Neural cell (in vitro differentiated cells): ENCODE measurements around the gene RRM1. TPM values are rescaled to one million over a fixed set of nuclear protein-coding genes. Genes with fewer than 3 reads are reported as not detected.
"Not testable (repeated sequence)": the region's sequence is repeated elsewhere in the genome, so short reads cannot be mapped to it uniquely, and the experiment has no call there.

Experiments used
- H2AFZ ChIP-seq: fragments of 200-600, 300-800 bp; sonication (generic), shearing (Covaris generic); 2 replicates; pipeline ENCODE4 v1.6.0; 2014; ENCODE audit warnings: low read depth, mild to moderate bottlenecking, antibody characterized with exemption, low read length, moderate library complexity
- H3F3A ChIP-seq: fragments of 200-600 bp; shearing (Covaris generic); 2 replicates; pipeline ENCODE4 v1.6.1; 2016; ENCODE audit warnings: mild to moderate bottlenecking, moderate library complexity, mixed read lengths, antibody characterized with exemption, low read length; ENCODE audit not compliant: insufficient read depth, poor library complexity, severe bottlenecking
- H3K27ac ChIP-seq: fragments of 200-600, 300-800 bp; sonication (generic), shearing (Covaris generic); 2 replicates; pipeline ENCODE4 v1.5.1; 2014; ENCODE audit warnings: mild to moderate bottlenecking, low read length, moderate library complexity
- H3K27me3 ChIP-seq: fragments of 300-800, 200-600 bp; sonication (generic), shearing (Covaris generic); 2 replicates; pipeline ENCODE4 v1.6.0; 2014; ENCODE audit warnings: mild to moderate bottlenecking, low read depth, low read length, moderate library complexity; ENCODE audit not compliant: insufficient read depth
- H3K36me3 ChIP-seq: fragments of 300-800, 200-600 bp; sonication (generic), shearing (Covaris generic); 2 replicates; pipeline ENCODE4 v1.5.1; 2014; ENCODE audit warnings: mild to moderate bottlenecking, antibody characterized with exemption, low read length, moderate library complexity; ENCODE audit not compliant: insufficient read depth
- H3K4me2 ChIP-seq: fragments of 300-800, 200-600 bp; sonication (generic), shearing (Covaris generic); 2 replicates; pipeline ENCODE4 v1.6.0; 2014; ENCODE audit warnings: mild to moderate bottlenecking, low read length
- H3K4me3 ChIP-seq: fragments of 300-800, 200-600 bp; sonication (generic), shearing (Covaris generic); 2 replicates; pipeline ENCODE4 v1.5.1; 2014; ENCODE audit warnings: mild to moderate bottlenecking, low read length, moderate library complexity
- H3K79me2 ChIP-seq: fragments of 200-600 bp; shearing (Covaris generic); replicated peaks from 2 replicates; pipeline ENCODE4 v1.6.0; 2014; ENCODE audit warnings: mild to moderate bottlenecking, low read length, moderate library complexity; ENCODE audit not compliant: insufficient read depth
- H3K9ac ChIP-seq: fragments of 300-800, 200-600 bp; sonication (generic), shearing (Covaris generic); 2 replicates; pipeline ENCODE4 v1.6.1; 2016; ENCODE audit warnings: mild to moderate bottlenecking, low read length, mixed read lengths
- H3K9me2 ChIP-seq: fragments of 200-600 bp; shearing (Covaris generic); 2 replicates; pipeline ENCODE4 v1.6.1; 2016; ENCODE audit warnings: mild to moderate bottlenecking, low read length, mixed read lengths; ENCODE audit not compliant: insufficient read depth
- H3K9me3 ChIP-seq: fragments of 200-600, 300-800 bp; sonication (generic), shearing (Covaris generic); 2 replicates; pipeline ENCODE4 v1.6.1; 2016; ENCODE audit warnings: mild to moderate bottlenecking, mixed run types, low read length, moderate library complexity, mixed read lengths
- H4K20me1 ChIP-seq: fragments of 200-600 bp; shearing (Covaris generic); 2 replicates; pipeline ENCODE4 v1.6.1; 2016; ENCODE audit warnings: mild to moderate bottlenecking, mixed run types; ENCODE audit not compliant: insufficient read depth
- EP300 ChIP-seq: fragments of 450-650 bp; conservative IDR thresholded peaks from 2 replicates; pipeline ENCODE4 v1.6.1; 2014; ENCODE audit warnings: antibody characterized with exemption, mild to moderate bottlenecking, moderate library complexity; ENCODE audit not compliant: poor library complexity, severe bottlenecking
- EZH2 ChIP-seq: fragments of 200-600, 300-800 bp; shearing (Covaris generic), sonication (generic); IDR thresholded peaks from 2 replicates; pipeline ENCODE4 v1.6.1; 2014; ENCODE audit warnings: antibody characterized with exemption, low read length, borderline replicate concordance, mild to moderate bottlenecking; ENCODE audit not compliant: insufficient read depth, poor library complexity, severe bottlenecking
- MXI1 ChIP-seq: fragments of 450-650 bp; conservative IDR thresholded peaks from 2 replicates; pipeline ENCODE4 v1.6.1; 2014; ENCODE audit warnings: antibody characterized with exemption, mild to moderate bottlenecking; ENCODE audit not compliant: poor library complexity, severe bottlenecking
- POLR2AphosphoS5 ChIP-seq: IDR thresholded peaks from 2 replicates; pipeline ENCODE4 v1.6.1; 2012
- RAD21 ChIP-seq: fragments of 450-650 bp; conservative IDR thresholded peaks from 2 replicates; pipeline ENCODE4 v1.6.1; 2014; ENCODE audit warnings: antibody characterized with exemption, mild to moderate bottlenecking, moderate library complexity
- SMC3 ChIP-seq: fragments of 450-650 bp; conservative IDR thresholded peaks from 2 replicates; pipeline ENCODE4 v1.6.1; 2014; ENCODE audit warnings: antibody characterized with exemption, mild to moderate bottlenecking, moderate library complexity; ENCODE audit not compliant: poor library complexity
- TAF1 ChIP-seq: IDR thresholded peaks from 2 replicates; pipeline ENCODE4 v1.6.1; 2012; ENCODE audit warnings: low read depth
- polyA plus RNA-seq: library from polyadenylated mRNA; depleted of rRNA; stranded (reverse); fragments of >200 nt; gene quantifications from 2 replicates; pipeline ENCODE4 v1.2.3, GENCODE V29; 2014
- TF ChIP-seq, protein P1 (sequence below): IDR thresholded peaks from 2 replicates; pipeline ENCODE4 v1.6.1; 2012; ENCODE audit warnings: borderline replicate concordance
- TF ChIP-seq, protein P2 (sequence below): fragments of 450-650 bp; IDR thresholded peaks from 2 replicates; pipeline ENCODE4 v1.5.1; 2014; ENCODE audit warnings: antibody characterized with exemption, mild to moderate bottlenecking, moderate library complexity; ENCODE audit not compliant: poor library complexity, severe bottlenecking

RRM1 gene
- polyA plus RNA-seq, 1 donor from 2014 or later, result 65.9 TPM

DNA sequence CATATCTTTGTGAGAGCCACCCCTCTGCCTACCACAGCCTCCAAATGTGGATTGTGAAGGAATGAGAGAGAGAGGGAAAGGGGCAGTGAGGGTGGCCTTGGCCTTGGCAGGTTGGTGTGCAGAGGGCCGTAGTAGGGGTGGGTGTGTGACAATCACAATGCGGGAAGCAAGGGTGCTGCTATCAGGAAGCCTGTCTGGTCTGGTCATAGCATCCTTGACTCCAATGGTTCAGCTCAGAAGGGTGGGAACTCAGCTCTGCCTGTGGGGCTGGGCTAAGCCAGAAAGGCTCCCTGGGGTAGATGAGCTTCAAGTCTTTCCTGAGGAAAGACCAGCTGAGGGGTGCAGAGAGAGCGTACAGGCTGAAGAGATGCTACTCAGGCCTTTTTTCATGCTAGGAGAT lies 72.7 kb downstream of the RRM1 start:
- Histone ChIP-seq H3K4me2 (no peak overlapping the region), H3K27ac (no peak overlapping the region), H3K36me3 (no peaks in the 10 kb centered on the region), H4K20me1 (no peaks in the 10 kb centered on the region), H3F3A (no peaks in the 10 kb centered on the region), H3K4me3 (no peak overlapping the region), H3K9me3 (no peaks in the 10 kb centered on the region), H3K27me3 (no peaks in the 10 kb centered on the region), H3K79me2 (no peaks in the 10 kb centered on the region), H2AFZ (no peak overlapping the region), H3K9ac (no peak overlapping the region), H3K9me2 (no peaks in the 10 kb centered on the region)
- no peak for TF ChIP-seq RAD21
- no peak for TF ChIP-seq EZH2
- TF ChIP-seq, protein P1, sequence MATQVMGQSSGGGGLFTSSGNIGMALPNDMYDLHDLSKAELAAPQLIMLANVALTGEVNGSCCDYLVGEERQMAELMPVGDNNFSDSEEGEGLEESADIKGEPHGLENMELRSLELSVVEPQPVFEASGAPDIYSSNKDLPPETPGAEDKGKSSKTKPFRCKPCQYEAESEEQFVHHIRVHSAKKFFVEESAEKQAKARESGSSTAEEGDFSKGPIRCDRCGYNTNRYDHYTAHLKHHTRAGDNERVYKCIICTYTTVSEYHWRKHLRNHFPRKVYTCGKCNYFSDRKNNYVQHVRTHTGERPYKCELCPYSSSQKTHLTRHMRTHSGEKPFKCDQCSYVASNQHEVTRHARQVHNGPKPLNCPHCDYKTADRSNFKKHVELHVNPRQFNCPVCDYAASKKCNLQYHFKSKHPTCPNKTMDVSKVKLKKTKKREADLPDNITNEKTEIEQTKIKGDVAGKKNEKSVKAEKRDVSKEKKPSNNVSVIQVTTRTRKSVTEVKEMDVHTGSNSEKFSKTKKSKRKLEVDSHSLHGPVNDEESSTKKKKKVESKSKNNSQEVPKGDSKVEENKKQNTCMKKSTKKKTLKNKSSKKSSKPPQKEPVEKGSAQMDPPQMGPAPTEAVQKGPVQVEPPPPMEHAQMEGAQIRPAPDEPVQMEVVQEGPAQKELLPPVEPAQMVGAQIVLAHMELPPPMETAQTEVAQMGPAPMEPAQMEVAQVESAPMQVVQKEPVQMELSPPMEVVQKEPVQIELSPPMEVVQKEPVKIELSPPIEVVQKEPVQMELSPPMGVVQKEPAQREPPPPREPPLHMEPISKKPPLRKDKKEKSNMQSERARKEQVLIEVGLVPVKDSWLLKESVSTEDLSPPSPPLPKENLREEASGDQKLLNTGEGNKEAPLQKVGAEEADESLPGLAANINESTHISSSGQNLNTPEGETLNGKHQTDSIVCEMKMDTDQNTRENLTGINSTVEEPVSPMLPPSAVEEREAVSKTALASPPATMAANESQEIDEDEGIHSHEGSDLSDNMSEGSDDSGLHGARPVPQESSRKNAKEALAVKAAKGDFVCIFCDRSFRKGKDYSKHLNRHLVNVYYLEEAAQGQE, result no peak
- TF ChIP-seq SMC3, result no peak
- TF ChIP-seq TAF1, result no peak
- no peak for TF ChIP-seq POLR2AphosphoS5
- TF ChIP-seq, protein P2, sequence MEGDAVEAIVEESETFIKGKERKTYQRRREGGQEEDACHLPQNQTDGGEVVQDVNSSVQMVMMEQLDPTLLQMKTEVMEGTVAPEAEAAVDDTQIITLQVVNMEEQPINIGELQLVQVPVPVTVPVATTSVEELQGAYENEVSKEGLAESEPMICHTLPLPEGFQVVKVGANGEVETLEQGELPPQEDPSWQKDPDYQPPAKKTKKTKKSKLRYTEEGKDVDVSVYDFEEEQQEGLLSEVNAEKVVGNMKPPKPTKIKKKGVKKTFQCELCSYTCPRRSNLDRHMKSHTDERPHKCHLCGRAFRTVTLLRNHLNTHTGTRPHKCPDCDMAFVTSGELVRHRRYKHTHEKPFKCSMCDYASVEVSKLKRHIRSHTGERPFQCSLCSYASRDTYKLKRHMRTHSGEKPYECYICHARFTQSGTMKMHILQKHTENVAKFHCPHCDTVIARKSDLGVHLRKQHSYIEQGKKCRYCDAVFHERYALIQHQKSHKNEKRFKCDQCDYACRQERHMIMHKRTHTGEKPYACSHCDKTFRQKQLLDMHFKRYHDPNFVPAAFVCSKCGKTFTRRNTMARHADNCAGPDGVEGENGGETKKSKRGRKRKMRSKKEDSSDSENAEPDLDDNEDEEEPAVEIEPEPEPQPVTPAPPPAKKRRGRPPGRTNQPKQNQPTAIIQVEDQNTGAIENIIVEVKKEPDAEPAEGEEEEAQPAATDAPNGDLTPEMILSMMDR, result no peak
- TF ChIP-seq MXI1, result no peak
- TF ChIP-seq EP300, result no peak

DNA sequence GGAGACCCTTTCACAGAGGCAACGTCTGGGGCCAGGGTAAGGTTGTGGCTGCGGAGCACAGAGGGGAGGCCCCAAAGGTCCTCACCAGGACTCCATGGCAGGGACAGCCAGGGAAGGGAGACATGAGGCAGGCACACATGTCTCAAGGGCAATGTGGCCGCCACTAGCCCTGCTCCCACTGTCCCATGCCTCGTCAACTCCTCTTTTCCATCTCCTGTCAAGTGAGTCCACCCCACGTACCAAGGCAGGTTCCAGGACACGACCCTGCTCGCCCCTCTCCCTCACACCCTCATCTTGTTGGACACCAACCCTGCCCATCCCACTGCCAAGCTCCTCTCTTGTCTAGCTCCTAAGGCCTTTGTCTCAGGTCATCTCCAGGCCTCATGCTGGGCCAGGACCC lies 73.2 kb downstream of the RRM1 start:
- H3K27me3 ChIP-seq, result no peaks in the 10 kb centered on the region
- H3K9ac ChIP-seq, result no peak overlapping the region
- H3K9me3 ChIP-seq, result no peaks in the 10 kb centered on the region
- H3K27ac ChIP-seq, result no peak overlapping the region
- H4K20me1 ChIP-seq, result no peaks in the 10 kb centered on the region
- no peaks in the 10 kb centered on the region for H3K36me3 ChIP-seq
- no peaks in the 10 kb centered on the region for H3K79me2 ChIP-seq
- no peaks in the 10 kb centered on the region for H3F3A ChIP-seq
- no peaks in the 10 kb centered on the region for H3K9me2 ChIP-seq
- no peak overlapping the region for H2AFZ ChIP-seq
- no peak overlapping the region for H3K4me3 ChIP-seq
- no peak for TF ChIP-seq EZH2
- TF ChIP-seq SMC3, result no peak
- H3K4me2 ChIP-seq, result no peak overlapping the region

DNA sequence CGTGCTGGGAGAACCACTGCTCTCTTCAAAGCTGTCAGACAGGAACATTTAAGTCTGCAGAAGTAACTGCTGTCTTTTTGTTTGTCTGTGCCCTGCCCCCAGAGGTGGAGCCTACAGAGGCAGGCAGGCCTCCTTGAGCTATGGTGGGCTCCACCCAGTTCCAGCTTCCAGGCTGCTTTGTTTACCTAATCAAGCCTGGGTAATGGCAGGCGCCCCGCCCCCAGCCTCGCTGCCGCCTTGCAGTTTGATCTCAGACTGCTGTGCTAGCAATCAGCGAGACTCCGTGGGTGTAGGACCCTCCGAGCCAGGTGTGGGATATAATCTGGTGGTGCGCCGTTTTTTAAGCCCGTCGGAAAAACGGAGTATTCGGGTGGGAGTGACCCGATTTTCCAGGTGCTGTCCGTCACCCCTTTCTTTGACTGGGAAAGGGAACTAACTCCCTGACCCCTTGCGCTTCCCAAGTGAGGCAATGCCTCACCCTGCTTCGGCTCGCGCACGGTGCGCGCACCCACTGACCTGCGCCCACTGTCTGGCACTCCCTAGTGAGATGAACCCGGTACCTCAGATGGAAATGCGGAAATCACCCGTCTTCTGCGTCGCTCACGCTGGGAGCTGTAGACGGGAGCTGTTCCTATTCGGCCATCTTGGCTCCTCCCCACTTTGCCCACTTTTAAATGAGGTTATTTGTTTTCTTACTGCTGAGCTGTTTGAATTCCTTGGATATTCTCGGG lies 81.2 kb downstream of the RRM1 start:
- not testable (repeated sequence) for H3K9ac ChIP-seq, H3K4me3 ChIP-seq, H3K27me3 ChIP-seq, H3K9me3 ChIP-seq, H2AFZ ChIP-seq, H3K36me3 ChIP-seq, H3F3A ChIP-seq, H3K79me2 ChIP-seq, H3K4me2 ChIP-seq, H3K9me2 ChIP-seq, H3K27ac ChIP-seq, H4K20me1 ChIP-seq
